Transverse colon (tissue), 4 donors: ENCODE results near the gene ARHGEF3. TPM values are rescaled to one million over a fixed set of nuclear protein-coding genes. Genes with fewer than 3 reads are reported as not detected.
A peak's percentile ranks its signal among the peaks of the same experiment; 100 is the strongest.

Experiments
- DNase-seq: peaks from one replicate; pipeline ENCODE4 v3.0.0-alpha.2; 2019
- H3K27ac ChIP-seq, 4 donors: fragments of 200-600 bp; sonication (generic); 2 replicates each; pipeline ENCODE4 v1.5.1; 2016 to 2018; ENCODE audit warnings: inconsistent platforms in 4 of 4
- H3K27me3 ChIP-seq: fragments of 200-600 bp; sonication (generic); 2 replicates; pipeline ENCODE4 v1.5.1; 2017; ENCODE audit warnings: inconsistent platforms
- H3K36me3 ChIP-seq, 4 donors: fragments of 200-600 bp; sonication (generic); 2 replicates each; pipeline ENCODE4 v1.5.1; 2017 to 2019; ENCODE audit warnings: inconsistent platforms in 4 of 4
- H3K4me1 ChIP-seq, 4 donors: fragments of 200-600 bp; sonication (generic); 2 replicates each; pipeline ENCODE4 v1.5.1; 2017 to 2020; ENCODE audit warnings: inconsistent platforms in 4 of 4
- H3K4me3 ChIP-seq, 4 donors: fragments of 200-600 bp; sonication (generic); 1 replicate in 1 of 4; 2 replicates in 3 of 4; pipeline versions ENCODE4 v1.5.1 to v1.6.1; 2017 to 2019; ENCODE audit warnings: inconsistent platforms in 4 of 4
- H3K9me3 ChIP-seq, 2 donors: fragments of 200-600 bp; sonication (generic); 2 replicates each; pipeline ENCODE4 v1.5.1; 2017 to 2019; ENCODE audit warnings: inconsistent platforms in 2 of 2
- CTCF ChIP-seq, 5 experiments: fragments of 200-600 bp in 3 of 5; fragments of 450-650 bp in 2 of 5; sonication (generic) in 3 of 5; IDR thresholded peaks; 1 replicate in 2 of 5; 2 replicates in 3 of 5; pipeline ENCODE4 v1.5.1; 2016 to 2017; ENCODE audit warnings: antibody characterized with exemption in 5 of 5, inconsistent platforms in 3 of 5, mild to moderate bottlenecking in 2 of 5, moderate library complexity in 1 of 5
- EP300 ChIP-seq: sonication (generic); formaldehyde crosslinking; IDR thresholded peaks from one replicate; pipeline ENCODE4 v1.6.1; 2017; ENCODE audit warnings: antibody characterized with exemption, low read depth
- POLR2A ChIP-seq: fragments of 450-650 bp; IDR thresholded peaks from one replicate; pipeline ENCODE4 v1.6.1; 2016; ENCODE audit warnings: antibody characterized with exemption, mild to moderate bottlenecking, moderate library complexity
- POLR2AphosphoS5 ChIP-seq, 3 donors: sonication (generic); formaldehyde crosslinking; IDR thresholded peaks; one replicate each; pipeline ENCODE4 v1.6.1; 2016; ENCODE audit warnings: antibody characterized with exemption in 3 of 3
- WGBS, 2 donors: methylation state at CpG; one replicate each; pipeline ENCODE4 v1.1.5; 2018; ENCODE audit warnings: low coverage in 1 of 2; 5-methylcytosine and 5-hydroxymethylcytosine counted together
- in situ Hi-C, 4 donors: fragments of 200-750 bp; cut with MboI; loops; one replicate each; pipeline versions ENCODE4 v1.15.0 to v1.15.1; 2017; ENCODE audit warnings: low sequenced_read_pairs in 3 of 4, low pct_ligation_motif_present in 1 of 4, low pct_unique_long_range_greater_than_20kb in 1 of 4
- intact Hi-C: fragments of 100-400 bp; cut with DNase I; formaldehyde crosslinking; loops from one replicate; pipeline ENCODE4 v1.15.1; 2023; ENCODE audit warnings: low total_unique reads
- total RNA-seq, 4 donors: library from RNA; depleted of rRNA; stranded (reverse); fragments of >200 nt; gene quantifications; one replicate each; pipeline ENCODE4 v1.1.0, GENCODE V29; 2016

The ARHGEF3 gene
- total RNA-seq, 4 donors from 2014 or later, result 2.6 to 13.2 (median 5.6) TPM

GRCh38 chr3:56778893-56779292 lies 22.9 kb downstream of the ARHGEF3 start:
- Histone ChIP-seq H3K27ac (no peak overlapping the region), H3K36me3 (no peaks in the 10 kb centered on the region), H3K9me3 (no peaks in the 10 kb centered on the region), H3K27me3 (no peaks in the 10 kb centered on the region), H3K4me1 (peaks cover 3 to 43% (median 31%) of the 10 kb centered on the region in 4 donors), H3K4me3 (no peak overlapping the region)
- in situ Hi-C loops, result no loop called here
- WGBS, 2 donors, result 38 to 72% methylated on average over 1 to 2 of the region's 2 CpGs
- DNase-seq, result no peak
- TF ChIP-seq POLR2AphosphoS5 (IDR thresholded peaks at IDR 0.05) (no peak), POLR2A (no peak), CTCF (IDR thresholded peaks at IDR 0.05) (no peak), EP300 (no peak)
- intact Hi-C loops, result no loop called here

GRCh38 chr3:56776556-56776950 lies 25.2 kb downstream of the ARHGEF3 start:
- Histone ChIP-seq H3K27me3 (no peaks in the 10 kb centered on the region), H3K4me3 (no peak overlapping the region), H3K9me3 (no peaks in the 10 kb centered on the region), H3K4me1 (peaks cover 0 to 20% (median 8%) of the 10 kb centered on the region in 4 donors), H3K27ac (peak overlapping the region in 3 of 4 donors; percentile 53 to 67 (median 62)), H3K36me3 (no peaks in the 10 kb centered on the region)
- no peak for DNase-seq
- TF ChIP-seq POLR2AphosphoS5 (IDR thresholded peaks at IDR 0.05) (no peak), POLR2A (no peak), CTCF (IDR thresholded peaks at IDR 0.05) (no peak), EP300 (no peak)
- in situ Hi-C loops, result no loop called here
- intact Hi-C loops, result no loop called here
- 78% methylated on average over 3 of the region's 3 CpGs; no CpG with 5 or more reads in 1 of the 2 donors for WGBS, 2 donors

GRCh38 chr3:56775838-56776555 lies 25.8 kb downstream of the ARHGEF3 start:
- TF ChIP-seq CTCF (IDR thresholded peaks at IDR 0.05) (no peak), EP300 (no peak), POLR2AphosphoS5 (IDR thresholded peaks at IDR 0.05) (no peak), POLR2A (no peak)
- no peak for DNase-seq
- WGBS, 2 donors, result 58% methylated on average over 8 of the region's 8 CpGs; no CpG with 5 or more reads in 1 of the 2 donors
- Histone ChIP-seq H3K4me1 (peaks cover 0 to 17% (median 5%) of the 10 kb centered on the region in 4 donors), H3K4me3 (peak overlapping the region in 1 of 4 donors; percentile 23), H3K9me3 (no peaks in the 10 kb centered on the region), H3K27me3 (no peaks in the 10 kb centered on the region), H3K27ac (peak overlapping the region; percentile 51 to 67 (median 58)), H3K36me3 (no peaks in the 10 kb centered on the region)
- intact Hi-C loops (no loop called here), in situ Hi-C loops (no loop called here)

- Histone ChIP-seq H3K4me1 (peaks cover 0 to 17% (median 5%) of the 10 kb centered on the region in 4 donors), H3K36me3 (no peaks in the 10 kb centered on the region), H3K9me3 (no peaks in the 10 kb centered on the region), H3K27ac (peak overlapping the region; percentile 51 to 67 (median 58)), H3K4me3 (peak overlapping the region in 1 of 4 donors; percentile 23), H3K27me3 (no peaks in the 10 kb centered on the region)
- intact Hi-C loops, result no loop called here
- WGBS, 2 donors, result 77 to 83% methylated on average over 1 to 7 of the region's 7 CpGs
- peak in 1 of 3 donors; percentile 21 for TF ChIP-seq POLR2AphosphoS5 (IDR thresholded peaks at IDR 0.05)
- no peak for TF ChIP-seq POLR2A
- DNase-seq, result no peak
- in situ Hi-C loops, result no loop called here
Observed at GRCh38 chr3:56775445-56775837, 26.3 kb downstream of the ARHGEF3 start.
